A549 (cell line): ENCODE results near the gene ZBED5. TPM values are rescaled to one million over a fixed set of nuclear protein-coding genes. Genes with fewer than 3 reads are reported as not detected.

Source experiments
- ATAC-seq, 2 experiments: fragments of 200-7000 bp in 1 of 2; fragments of >200 bp in 1 of 2; cut with Nextera tagmentation in 1 of 2; cut with Tn5 transposase in 1 of 2; 3 replicates each; pipeline versions ENCODE4 v1.8.0 to v1.9.1; 2018 to 2020; ENCODE audit warnings: mild to moderate bottlenecking in 1 of 2, moderate library complexity in 1 of 2
- CTCF ChIA-PET: fragments of 300-600 bp; sonication (Branson Sonifier 250); formaldehyde crosslinking; extraction: SDS; loops from one replicate; lab custom pipeline; 2021; ENCODE audit warnings: antibody characterized with exemption, inconsistent platforms; lab: Yijun Ruan, JAX
- POLR2A ChIA-PET: fragments of 350-600 bp; formaldehyde crosslinking; extraction: SDS; loops from one replicate; lab custom pipeline; 2021; ENCODE audit warnings: antibody characterized with exemption, inconsistent platforms; lab: Yijun Ruan, JAX
- DNase-seq, 2 experiments: peaks; one replicate each; pipeline versions ENCODE4 v3.0.0 to v3.0.0-alpha.2; 2011 to 2016; ENCODE audit warnings: low read depth in 1 of 2, low spot score in 1 of 2
- FAIRE-seq: peaks from 2 replicates; lab custom pipeline; 2011; peaks lifted over from hg19 to GRCh38; lab: Jason Lieb, UNC
- H3K27ac ChIP-seq, 2 experiments: fragments of >200 bp; sonication (Bioruptor Twin); formaldehyde crosslinking; 3 replicates each; pipeline ENCODE4 v1.5.1; 2016 to 2017
- H3K4me1 ChIP-seq: fragments of >200 bp; sonication (Bioruptor Twin); formaldehyde crosslinking; 3 replicates; pipeline ENCODE4 v1.6.1; 2016
- H3K4me2 ChIP-seq: fragments of >200 bp; sonication (Bioruptor Twin); formaldehyde crosslinking; 3 replicates; pipeline ENCODE4 v1.6.1; 2016
- H3K4me3 ChIP-seq: fragments of >200 bp; sonication (Bioruptor Twin); formaldehyde crosslinking; 3 replicates; pipeline ENCODE4 v1.5.1; 2016
- H3K9me3 ChIP-seq: fragments of >200 bp; sonication (Bioruptor Twin); formaldehyde crosslinking; 3 replicates; pipeline ENCODE4 v1.6.1; 2016
- CBX8 ChIP-seq: fragments of 200-600 bp; sonication (generic); IDR thresholded peaks from 2 replicates; pipeline ENCODE4 v1.6.1; 2016
- CHD2 ChIP-seq: fragments of 150-350 bp; IDR thresholded peaks from 2 replicates; pipeline ENCODE4 v1.6.1; 2014; ENCODE audit warnings: low read length; ENCODE audit not compliant: partially characterized antibody
- EHF ChIP-seq: fragments of 250-450 bp; sonication (Bioruptor Pico); IDR thresholded peaks from 2 replicates; pipeline ENCODE4 v1.5.0; 2020; ENCODE audit warnings: mild to moderate bottlenecking
- FOXS1 ChIP-seq: fragments of 250-450 bp; sonication (Bioruptor Pico); IDR thresholded peaks from 2 replicates; pipeline ENCODE4 v1.5.0; 2020; ENCODE audit warnings: mild to moderate bottlenecking, moderate library complexity
- GATA3 ChIP-seq: IDR thresholded peaks from 2 replicates; pipeline ENCODE4 v1.6.1; 2012; ENCODE audit warnings: borderline replicate concordance
- HDAC2 ChIP-seq: fragments of 200-600 bp; sonication (generic); IDR thresholded peaks from 2 replicates; pipeline ENCODE4 v1.6.1; 2016
- KDM1A ChIP-seq: fragments of 200-600 bp; sonication (generic); IDR thresholded peaks from 2 replicates; pipeline ENCODE4 v1.6.1; 2016; ENCODE audit warnings: low read depth, mild to moderate bottlenecking
- MAFK ChIP-seq: fragments of 450-650 bp; IDR thresholded peaks from 2 replicates; pipeline ENCODE4 v1.6.1; 2014; ENCODE audit not compliant: partially characterized antibody
- NPAS2 ChIP-seq: fragments of 250-450 bp; sonication (Bioruptor Pico); IDR thresholded peaks from 2 replicates; pipeline ENCODE4 v1.8.0; 2022; ENCODE audit warnings: mild to moderate bottlenecking, moderate library complexity, borderline replicate concordance
- NR3C1 ChIP-seq: fragments of >200 bp; sonication (Bioruptor Twin); formaldehyde crosslinking; IDR thresholded peaks from 3 replicates; pipeline ENCODE4 v1.6.1; 2017
- POLR2AphosphoS2 ChIP-seq: conservative IDR thresholded peaks from 2 replicates; pipeline ENCODE4 v1.6.1; 2012; ENCODE audit warnings: low read length, improper control_type of control experiment, inconsistent platforms
- RARB ChIP-seq: fragments of 250-450 bp; sonication (Bioruptor Pico); IDR thresholded peaks from 2 replicates; pipeline ENCODE4 v1.8.0; 2021; ENCODE audit warnings: mild to moderate bottlenecking, moderate library complexity
- RNF2 ChIP-seq: fragments of 200-600 bp; sonication (generic); IDR thresholded peaks from 2 replicates; pipeline ENCODE4 v1.6.1; 2016; ENCODE audit warnings: low read depth, mild to moderate bottlenecking, antibody characterized with exemption, moderate library complexity, borderline replicate concordance
- SMC3 ChIP-seq: fragments of >200 bp; sonication (Bioruptor Twin); formaldehyde crosslinking; IDR thresholded peaks from 3 replicates; pipeline ENCODE4 v1.6.1; 2018; ENCODE audit warnings: inconsistent platforms
- TP53 ChIP-seq: fragments of 250-450 bp; sonication (Bioruptor Pico); IDR thresholded peaks from 2 replicates; pipeline ENCODE4 v1.5.0; 2021; ENCODE audit warnings: mild to moderate bottlenecking, moderate library complexity
- ZFP36 ChIP-seq: fragments of 450-650 bp; IDR thresholded peaks from 2 replicates; pipeline ENCODE4 v1.6.1; 2014; ENCODE audit warnings: borderline replicate concordance; ENCODE audit not compliant: partially characterized antibody
- ZNF302 ChIP-seq: fragments of 250-450 bp; sonication (Bioruptor Pico); IDR thresholded peaks from 2 replicates; pipeline ENCODE4 v1.9.0; 2021; ENCODE audit warnings: inconsistent platforms, mild to moderate bottlenecking, moderate library complexity
- ZSCAN20 ChIP-seq: fragments of 250-450 bp; sonication (Bioruptor Pico); IDR thresholded peaks from 2 replicates; pipeline ENCODE4 v1.8.0; 2022; ENCODE audit warnings: mild to moderate bottlenecking, moderate library complexity
- WGBS: methylation state at CpG from one replicate; pipeline ENCODE4 v1.1.6; 2017; ENCODE audit errors: missing lambda C conversion rate; 5-methylcytosine and 5-hydroxymethylcytosine counted together
- polyA plus RNA-seq, 4 experiments: library from polyadenylated mRNA; depleted of rRNA in 3 of 4; stranded (reverse); fragments of >200 nt; fragmentation: RNase III in 1 of 4; extraction: RNeasy Plus Mini Kit Qiagen cat#74134 plus additional on column Dnase treatment in 1 of 4; gene quantifications; 2 replicates in 3 of 4; 3 replicates in 1 of 4; pipeline ENCODE4 v1.2.3, GENCODE V29; 2011 to 2017
- TF ChIP-seq, protein P1 (sequence below): fragments of 250-450 bp; sonication (Bioruptor Pico); IDR thresholded peaks from 2 replicates; pipeline ENCODE4 v1.5.0; 2021; ENCODE audit warnings: mild to moderate bottlenecking, moderate library complexity, borderline replicate concordance
- TF ChIP-seq, protein P2 (sequence below): IDR thresholded peaks from 2 replicates; pipeline ENCODE4 v1.6.1; 2012
- TF ChIP-seq, protein P3 (sequence below): fragments of >200 bp; sonication (Bioruptor Twin); formaldehyde crosslinking; IDR thresholded peaks from 3 replicates; pipeline ENCODE4 v1.6.1; 2016
- TF ChIP-seq, protein P4 (sequence below): fragments of >200 bp; sonication (Bioruptor Twin); formaldehyde crosslinking; IDR thresholded peaks from 3 replicates; pipeline ENCODE4 v1.5.1; 2016
- TF ChIP-seq, protein P5 (sequence below): fragments of 150-350 bp; IDR thresholded peaks from 2 replicates; pipeline ENCODE4 v1.6.1; 2014; ENCODE audit warnings: low read depth, mild to moderate bottlenecking, low read length

ZBED5 gene
- polyA plus RNA-seq, 2 of the 4 experiments (the other 2 are of a cell fraction) = 60.6 to 132 TPM

DNA sequence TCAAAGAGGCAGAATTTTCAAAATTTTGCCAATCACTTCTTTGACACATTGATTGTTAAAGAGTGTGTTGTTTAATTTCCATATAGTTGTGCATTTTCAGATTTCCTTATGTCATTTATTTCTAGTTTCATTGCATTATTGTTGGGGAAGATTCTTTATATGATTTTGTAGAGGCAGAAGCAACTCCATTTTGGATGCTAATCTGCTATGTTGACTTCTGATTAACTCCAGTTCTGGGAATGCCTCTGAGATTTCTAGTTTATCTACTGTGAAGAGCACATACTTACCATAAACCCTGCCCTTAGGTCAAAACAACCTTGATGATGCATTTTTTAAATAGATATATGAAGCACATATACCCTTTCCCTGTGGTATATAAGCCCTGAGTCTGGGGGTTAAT is 29.5 kb upstream of the ZBED5 start (continued):
- TF ChIP-seq, protein P1, sequence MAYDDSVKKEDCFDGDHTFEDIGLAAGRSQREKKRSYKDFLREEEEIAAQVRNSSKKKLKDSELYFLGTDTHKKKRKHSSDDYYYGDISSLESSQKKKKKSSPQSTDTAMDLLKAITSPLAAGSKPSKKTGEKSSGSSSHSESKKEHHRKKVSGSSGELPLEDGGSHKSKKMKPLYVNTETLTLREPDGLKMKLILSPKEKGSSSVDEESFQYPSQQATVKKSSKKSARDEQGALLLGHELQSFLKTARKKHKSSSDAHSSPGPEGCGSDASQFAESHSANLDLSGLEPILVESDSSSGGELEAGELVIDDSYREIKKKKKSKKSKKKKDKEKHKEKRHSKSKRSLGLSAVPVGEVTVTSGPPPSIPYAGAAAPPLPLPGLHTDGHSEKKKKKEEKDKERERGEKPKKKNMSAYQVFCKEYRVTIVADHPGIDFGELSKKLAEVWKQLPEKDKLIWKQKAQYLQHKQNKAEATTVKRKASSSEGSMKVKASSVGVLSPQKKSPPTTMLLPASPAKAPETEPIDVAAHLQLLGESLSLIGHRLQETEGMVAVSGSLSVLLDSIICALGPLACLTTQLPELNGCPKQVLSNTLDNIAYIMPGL (CRISPR knock-in tag) = no peak
- no peak for TF ChIP-seq TP53 (CRISPR knock-in tag)
- no peak for TF ChIP-seq KDM1A
- TF ChIP-seq, protein P2, sequence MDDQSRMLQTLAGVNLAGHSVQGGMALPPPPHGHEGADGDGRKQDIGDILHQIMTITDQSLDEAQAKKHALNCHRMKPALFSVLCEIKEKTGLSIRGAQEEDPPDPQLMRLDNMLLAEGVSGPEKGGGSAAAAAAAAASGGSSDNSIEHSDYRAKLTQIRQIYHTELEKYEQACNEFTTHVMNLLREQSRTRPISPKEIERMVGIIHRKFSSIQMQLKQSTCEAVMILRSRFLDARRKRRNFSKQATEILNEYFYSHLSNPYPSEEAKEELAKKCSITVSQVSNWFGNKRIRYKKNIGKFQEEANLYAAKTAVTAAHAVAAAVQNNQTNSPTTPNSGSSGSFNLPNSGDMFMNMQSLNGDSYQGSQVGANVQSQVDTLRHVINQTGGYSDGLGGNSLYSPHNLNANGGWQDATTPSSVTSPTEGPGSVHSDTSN = no peak
- TF ChIP-seq SMC3 = no peak
- TF ChIP-seq, protein P3, sequence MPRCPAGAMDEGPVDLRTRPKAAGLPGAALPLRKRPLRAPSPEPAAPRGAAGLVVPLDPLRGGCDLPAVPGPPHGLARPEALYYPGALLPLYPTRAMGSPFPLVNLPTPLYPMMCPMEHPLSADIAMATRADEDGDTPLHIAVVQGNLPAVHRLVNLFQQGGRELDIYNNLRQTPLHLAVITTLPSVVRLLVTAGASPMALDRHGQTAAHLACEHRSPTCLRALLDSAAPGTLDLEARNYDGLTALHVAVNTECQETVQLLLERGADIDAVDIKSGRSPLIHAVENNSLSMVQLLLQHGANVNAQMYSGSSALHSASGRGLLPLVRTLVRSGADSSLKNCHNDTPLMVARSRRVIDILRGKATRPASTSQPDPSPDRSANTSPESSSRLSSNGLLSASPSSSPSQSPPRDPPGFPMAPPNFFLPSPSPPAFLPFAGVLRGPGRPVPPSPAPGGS = no peak
- TF ChIP-seq HDAC2 = no peak
- TF ChIP-seq FOXS1 (CRISPR knock-in tag) = no peak

DNA sequence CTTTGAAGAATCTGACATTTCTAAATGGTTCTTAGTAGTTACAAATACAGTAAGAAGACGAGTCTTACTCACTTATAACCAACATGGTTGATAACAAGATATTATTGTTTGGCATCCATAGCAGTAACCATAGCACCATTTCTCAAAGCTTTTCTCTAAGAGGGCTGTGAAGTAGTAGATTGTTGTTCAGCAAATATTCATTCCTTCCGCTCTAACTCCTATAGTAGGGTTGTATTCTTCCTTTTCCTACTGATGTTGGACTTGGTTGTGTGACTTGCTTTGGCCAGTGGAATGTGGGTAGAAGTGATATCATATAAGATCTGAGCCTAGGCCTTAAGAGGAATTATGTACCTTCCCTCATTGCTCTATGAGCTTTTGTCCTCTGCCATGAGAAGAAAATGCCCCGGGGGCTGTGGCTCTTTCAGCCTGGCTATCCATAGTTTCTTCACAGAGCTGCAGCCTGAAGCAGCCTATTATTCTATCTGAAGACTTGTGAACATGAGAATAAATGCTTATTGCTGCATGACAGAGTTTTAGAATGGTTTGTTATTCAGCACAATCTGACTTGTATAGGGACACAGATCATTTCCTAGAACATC is 28.9 kb upstream of the ZBED5 start:
- POLR2A ChIA-PET = interaction anchor here (1.0 to 4.7 kb wide), 5 partner anchors 13 to 78 kb away, joined by 3 to 21 read pairs (median 8); partner anchors contain the start of genes EIF4G2 and ZBED5
- DNase-seq (no peak), FAIRE-seq (no peak), ATAC-seq (0 out of 6 replicates have a peak, but pooled peaks have one; percentile 11 to 20)
- H3K27ac ChIP-seq = peak overlapping the region; percentile 79 to 85
- H3K4me1 ChIP-seq = peaks cover 47% of the 10 kb centered on the region
- 0 out of 3 replicates have a peak, but pooled peaks cover 14% of the 10 kb centered on the region for H3K9me3 ChIP-seq
- H3K4me2 ChIP-seq = peak overlapping the region; percentile 44
- CTCF ChIA-PET = interaction anchor here (1.1 to 3.4 kb wide), 5 partner anchors 8 to 45 kb away, joined by 3 to 9 read pairs (median 3); no protein-coding TSS in a partner anchor
- H3K4me3 ChIP-seq = no peak overlapping the region
- TF ChIP-seq ZSCAN20 (CRISPR knock-in tag) = no peak
- no peak for TF ChIP-seq KDM1A
- TF ChIP-seq CBX8 = no peak
- TF ChIP-seq, protein P4, sequence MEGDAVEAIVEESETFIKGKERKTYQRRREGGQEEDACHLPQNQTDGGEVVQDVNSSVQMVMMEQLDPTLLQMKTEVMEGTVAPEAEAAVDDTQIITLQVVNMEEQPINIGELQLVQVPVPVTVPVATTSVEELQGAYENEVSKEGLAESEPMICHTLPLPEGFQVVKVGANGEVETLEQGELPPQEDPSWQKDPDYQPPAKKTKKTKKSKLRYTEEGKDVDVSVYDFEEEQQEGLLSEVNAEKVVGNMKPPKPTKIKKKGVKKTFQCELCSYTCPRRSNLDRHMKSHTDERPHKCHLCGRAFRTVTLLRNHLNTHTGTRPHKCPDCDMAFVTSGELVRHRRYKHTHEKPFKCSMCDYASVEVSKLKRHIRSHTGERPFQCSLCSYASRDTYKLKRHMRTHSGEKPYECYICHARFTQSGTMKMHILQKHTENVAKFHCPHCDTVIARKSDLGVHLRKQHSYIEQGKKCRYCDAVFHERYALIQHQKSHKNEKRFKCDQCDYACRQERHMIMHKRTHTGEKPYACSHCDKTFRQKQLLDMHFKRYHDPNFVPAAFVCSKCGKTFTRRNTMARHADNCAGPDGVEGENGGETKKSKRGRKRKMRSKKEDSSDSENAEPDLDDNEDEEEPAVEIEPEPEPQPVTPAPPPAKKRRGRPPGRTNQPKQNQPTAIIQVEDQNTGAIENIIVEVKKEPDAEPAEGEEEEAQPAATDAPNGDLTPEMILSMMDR = no peak
- TF ChIP-seq NR3C1 = no peak
- no peak for TF ChIP-seq RNF2
- no peak for TF ChIP-seq CHD2
- TF ChIP-seq, protein P3 = no peak
- no peak for TF ChIP-seq FOXS1 (CRISPR knock-in tag)
- TF ChIP-seq, protein P1 (CRISPR knock-in tag) = no peak
- no peak for TF ChIP-seq POLR2AphosphoS2
- no peak for TF ChIP-seq NPAS2 (CRISPR knock-in tag)
- TF ChIP-seq, protein P5, sequence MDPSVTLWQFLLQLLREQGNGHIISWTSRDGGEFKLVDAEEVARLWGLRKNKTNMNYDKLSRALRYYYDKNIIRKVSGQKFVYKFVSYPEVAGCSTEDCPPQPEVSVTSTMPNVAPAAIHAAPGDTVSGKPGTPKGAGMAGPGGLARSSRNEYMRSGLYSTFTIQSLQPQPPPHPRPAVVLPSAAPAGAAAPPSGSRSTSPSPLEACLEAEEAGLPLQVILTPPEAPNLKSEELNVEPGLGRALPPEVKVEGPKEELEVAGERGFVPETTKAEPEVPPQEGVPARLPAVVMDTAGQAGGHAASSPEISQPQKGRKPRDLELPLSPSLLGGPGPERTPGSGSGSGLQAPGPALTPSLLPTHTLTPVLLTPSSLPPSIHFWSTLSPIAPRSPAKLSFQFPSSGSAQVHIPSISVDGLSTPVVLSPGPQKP = no peak
- no peak for TF ChIP-seq MAFK
- TF ChIP-seq GATA3 = no peak
- TF ChIP-seq ZFP36 = no peak
- no peak for TF ChIP-seq EHF (CRISPR knock-in tag)
- TF ChIP-seq RARB (CRISPR knock-in tag) = no peak
- no peak for TF ChIP-seq ZNF302 (CRISPR knock-in tag)
- 81% methylated on average over 3 of the region's 3 CpGs for WGBS
